Ovary (tissue), 10 donors: ENCODE results near the gene FRMD3. TPM values are rescaled to one million over a fixed set of nuclear protein-coding genes. Genes with fewer than 3 reads are reported as not detected.
A peak's percentile ranks its signal among the peaks of the same experiment; 100 is the strongest.

Source experiments
- DNase-seq, 5 donors: peaks; one replicate each; pipeline ENCODE4 v3.0.0-alpha.2; 2019 to 2020
- H3K27ac ChIP-seq, 2 donors: fragments of 200-600 bp; one replicate each; pipeline versions ENCODE4 v1.5.1 to v1.8.0; 2019 to 2022
- H3K27me3 ChIP-seq: fragments of 200-600 bp; one replicate; pipeline ENCODE4 v1.8.0; 2022
- H3K36me3 ChIP-seq: fragments of 200-600 bp; sonication (generic); one replicate; pipeline ENCODE4 v1.5.1; 2019
- H3K4me1 ChIP-seq: one replicate; pipeline ENCODE4 v1.8.1; 2013; ENCODE audit warnings: mild to moderate bottlenecking, moderate library complexity; ENCODE audit not compliant: insufficient read depth
- H3K4me3 ChIP-seq: fragments of 200-600 bp; sonication (generic); one replicate; pipeline ENCODE4 v1.5.1; 2017
- H3K9me3 ChIP-seq, 2 donors: fragments of 200-600 bp in 1 of 2; sonication (generic) in 1 of 2; one replicate each; pipeline versions ENCODE4 v1.5.1 to v1.8.1; 2013 to 2019; ENCODE audit warnings: mild to moderate bottlenecking in 1 of 2, moderate library complexity in 1 of 2
- EP300 ChIP-seq: sonication (generic); formaldehyde crosslinking; IDR thresholded peaks from one replicate; pipeline ENCODE4 v1.6.1; 2017; ENCODE audit warnings: antibody characterized with exemption
- POLR2A ChIP-seq: fragments of 450-650 bp; IDR thresholded peaks from one replicate; pipeline ENCODE4 v1.6.1; 2017; ENCODE audit warnings: antibody characterized with exemption, mild to moderate bottlenecking, moderate library complexity
- WGBS, 3 donors: extraction: QIAGEN DNeasy Blood & Tissue Kit in 1 of 3; methylation state at CpG; one replicate each; pipeline versions ENCODE4 v1.1.5 to v1.1.7; 2013 to 2017; 5-methylcytosine and 5-hydroxymethylcytosine counted together
- intact Hi-C, 4 donors: fragments of 100-400 bp; cut with DNase I; formaldehyde crosslinking; loops; one replicate each; pipeline versions ENCODE4 v1.11.0 to v1.15.1; 2022 to 2023
- long read RNA-seq, 3 donors: library from polyadenylated mRNA in 2 of 3; unstranded in 2 of 3; transcript quantifications; one replicate each; pipeline ENCODE4 v2.0.0 and lab custom pipeline, GENCODE V29; 2021 to 2026
- polyA plus RNA-seq, 2 donors: library from polyadenylated mRNA; stranded (reverse); fragments of 200-250 nt in 1 of 2; fragments of 350-450 nt in 1 of 2; fragmentation: Illumina TruSeq in 1 of 2; extraction: RNeasy Lipid Tissue Mini Kit (QIAGEN cat#74804) in 1 of 2; gene quantifications; one replicate each; pipeline ENCODE4 v1.2.3, GENCODE V29; 2013 to 2014
- total RNA-seq, 7 donors: library from RNA; depleted of rRNA in 2 of 7; stranded (reverse); fragments of >200 nt in 2 of 7; fragmentation: NEBNext Ultra II Directional in 3 of 7; extraction: Animal tissue kit (Norgen Biotek cat#: 25700) in 3 of 7; gene quantifications; one replicate each; pipeline versions ENCODE4 v1.1.0 to v1.2.4, GENCODE V29; 2016 to 2023
- TF ChIP-seq, protein P1 (sequence below), 3 donors: fragments of 450-650 bp in 2 of 3; fragments of 200-600 bp in 1 of 3; IDR thresholded peaks; one replicate each; pipeline versions ENCODE4 v1.5.1 to v1.8.0; 2016 to 2022; ENCODE audit warnings: antibody characterized with exemption in 3 of 3, mild to moderate bottlenecking in 1 of 3
- donor health status: DM: no; HTN: no; CAD: no; lungs with moderate emphysema.
- donor health status: DM: no; HTN: no; CAD: no.
- donor health status: Bipolar disorder and iron deficiency.
- donor health status: DM: yes; HTN: yes; CAD: no.
- donor health status: DM: no; HTN: no; CAD: no.
- donor health status: DM: yes; HTN: yes; CAD: no.

FRMD3 gene
- total RNA-seq: 1 to 10 TPM in 6 of 7 donors, under 1 TPM in 1; 0.83 to 9.1 (median 4.7) TPM
- 1 to 10 TPM; 1.8 to 4.2 TPM for polyA plus RNA-seq
- long read RNA-seq, donor 1, full-length matches to known transcripts: 6 of 8 reads
- long read RNA-seq, donor 1, partial matches to known transcripts: 1 of 8 reads
- long read RNA-seq, donor 1, other reads (novel, unspliced or antisense): 1 of 8 reads
- long read RNA-seq, donor 2: 0 reads
- long read RNA-seq, donor 3, full-length matches to known transcripts: 2 of 5 reads
- long read RNA-seq, donor 3, partial matches to known transcripts: 1 of 5 reads
- long read RNA-seq, donor 3, other reads (novel, unspliced or antisense): 2 of 5 reads

GRCh38 chr9:83538172-83538889, at the start of gene FRMD3:
Gene FRMD3 (minus strand): TSS chr9:83538401. CDS start chr9:83538231, 170 bp downstream.
- Histone ChIP-seq H3K4me1 (peaks cover 2% of the 10 kb centered on the region), H3K4me3 (peak within 1 kb of the TSS; percentile 47), H3K9me3 (no peaks in the 10 kb centered on the region), H3K27me3 (no peaks in the 10 kb centered on the region), H3K36me3 (no peaks in the 10 kb centered on the region), H3K27ac (no peak within 1 kb of the TSS)
- DNase-seq: peak; percentile 24 to 67 (median 56)
- WGBS, 3 donors: 0 to 1% (median 1%) methylated on average over 23 to 85 of the region's 85 CpGs
- no peak for TF ChIP-seq EP300
- TF ChIP-seq, protein P1, sequence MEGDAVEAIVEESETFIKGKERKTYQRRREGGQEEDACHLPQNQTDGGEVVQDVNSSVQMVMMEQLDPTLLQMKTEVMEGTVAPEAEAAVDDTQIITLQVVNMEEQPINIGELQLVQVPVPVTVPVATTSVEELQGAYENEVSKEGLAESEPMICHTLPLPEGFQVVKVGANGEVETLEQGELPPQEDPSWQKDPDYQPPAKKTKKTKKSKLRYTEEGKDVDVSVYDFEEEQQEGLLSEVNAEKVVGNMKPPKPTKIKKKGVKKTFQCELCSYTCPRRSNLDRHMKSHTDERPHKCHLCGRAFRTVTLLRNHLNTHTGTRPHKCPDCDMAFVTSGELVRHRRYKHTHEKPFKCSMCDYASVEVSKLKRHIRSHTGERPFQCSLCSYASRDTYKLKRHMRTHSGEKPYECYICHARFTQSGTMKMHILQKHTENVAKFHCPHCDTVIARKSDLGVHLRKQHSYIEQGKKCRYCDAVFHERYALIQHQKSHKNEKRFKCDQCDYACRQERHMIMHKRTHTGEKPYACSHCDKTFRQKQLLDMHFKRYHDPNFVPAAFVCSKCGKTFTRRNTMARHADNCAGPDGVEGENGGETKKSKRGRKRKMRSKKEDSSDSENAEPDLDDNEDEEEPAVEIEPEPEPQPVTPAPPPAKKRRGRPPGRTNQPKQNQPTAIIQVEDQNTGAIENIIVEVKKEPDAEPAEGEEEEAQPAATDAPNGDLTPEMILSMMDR (IDR thresholded peaks at IDR 0.05): peak in 2 of 3 donors; percentile 40 to 62
- intact Hi-C loops: loop anchor here in 1 of 4 donors (10.0 kb wide), 1 partner anchor 324 kb away; no protein-coding TSS in a partner anchor

- Histone ChIP-seq H3K36me3 (no peaks in the 10 kb centered on the region), H3K27me3 (no peaks in the 10 kb centered on the region), H3K9me3 (no peaks in the 10 kb centered on the region), H3K27ac (no peak overlapping the region), H3K4me3 (no peak overlapping the region), H3K4me1 (no peaks in the 10 kb centered on the region)
- intact Hi-C loops: no loop called here
- WGBS, 3 donors: 92 to 97% (median 93%) methylated on average over 4 of the region's 4 CpGs
- DNase-seq: no peak
- TF ChIP-seq EP300 (no peak), POLR2A (no peak)
- TF ChIP-seq, protein P1 (IDR thresholded peaks at IDR 0.05): no peak
Observed at GRCh38 chr9:83584995-83585394, 46.8 kb upstream of the FRMD3 start.

DNA sequence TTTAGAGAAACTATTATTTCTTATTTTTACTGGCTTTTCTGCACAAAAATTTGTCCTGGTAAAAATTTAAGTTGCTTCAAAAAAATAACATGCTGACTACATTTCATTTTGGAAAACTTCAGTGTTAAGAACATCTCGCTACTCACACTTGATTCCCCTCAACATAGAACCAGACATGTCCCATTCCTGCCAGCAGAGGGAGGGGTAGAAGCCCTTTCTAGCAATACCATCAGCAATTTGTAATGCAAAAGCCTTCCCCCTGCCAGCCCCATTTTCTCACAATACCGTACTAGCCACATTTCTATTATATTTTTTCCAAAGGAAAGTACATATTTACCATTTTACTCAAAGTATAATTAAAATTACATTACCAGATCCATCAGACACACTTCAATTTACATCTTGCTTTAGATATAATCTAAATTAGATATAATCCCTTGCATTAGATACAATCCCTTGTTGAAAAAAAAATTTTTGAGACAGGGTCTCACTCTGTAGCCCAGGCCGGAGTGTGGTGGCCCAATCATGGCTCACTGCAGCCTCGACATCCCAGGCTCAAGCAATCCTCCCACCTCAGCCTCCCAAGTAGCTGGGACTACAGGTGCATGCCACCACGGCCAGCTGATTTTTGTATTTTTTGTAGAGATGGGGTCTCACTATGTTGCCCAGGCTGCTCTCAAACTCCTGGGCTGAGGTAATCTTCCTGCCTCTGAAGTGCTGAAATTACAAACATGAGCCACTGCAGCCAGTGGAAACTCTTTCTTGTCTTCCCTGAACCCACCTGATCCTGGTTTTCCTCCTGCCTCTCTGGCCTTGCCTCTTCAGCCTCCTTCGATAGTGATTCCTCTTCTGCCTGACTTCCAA, 45.2 kb upstream of the FRMD3 start:
- intact Hi-C loops: no loop called here
- TF ChIP-seq, protein P1 (IDR thresholded peaks at IDR 0.05): peak in 2 of 3 donors; percentile 36 to 46
- TF ChIP-seq EP300 (no peak), POLR2A (no peak)
- WGBS, 3 donors: 68 to 73% (median 72%) methylated on average over 6 of the region's 6 CpGs
- Histone ChIP-seq H3K4me1 (no peaks in the 10 kb centered on the region), H3K27me3 (no peaks in the 10 kb centered on the region), H3K36me3 (no peaks in the 10 kb centered on the region), H3K4me3 (no peak overlapping the region), H3K9me3 (no peaks in the 10 kb centered on the region), H3K27ac (no peak overlapping the region)
- DNase-seq: peak; percentile 15 to 64 (median 38)

DNA sequence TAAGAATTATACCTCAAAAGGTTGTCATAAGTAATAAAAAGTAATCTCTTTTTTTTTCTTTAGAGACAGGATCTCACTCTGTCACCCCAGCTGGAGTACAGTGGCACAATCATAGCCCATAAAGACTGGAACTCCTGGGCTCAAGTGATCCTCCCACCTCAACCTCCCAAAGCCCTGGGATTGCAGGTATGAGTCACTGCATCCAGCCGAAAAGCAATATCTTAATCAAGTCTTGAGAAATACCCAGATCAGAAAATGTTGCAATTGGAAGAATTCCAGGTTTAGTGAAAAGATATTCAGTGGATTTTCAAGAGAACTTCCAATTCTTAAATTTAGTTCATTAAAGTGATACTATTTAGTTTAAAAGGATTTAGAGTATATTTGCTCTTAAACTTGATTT, 43.8 kb upstream of the FRMD3 start:
- intact Hi-C loops: no loop called here
- Histone ChIP-seq H3K4me3 (no peak overlapping the region), H3K27ac (no peak overlapping the region), H3K36me3 (no peaks in the 10 kb centered on the region), H3K27me3 (no peaks in the 10 kb centered on the region), H3K4me1 (no peaks in the 10 kb centered on the region), H3K9me3 (no peaks in the 10 kb centered on the region)
- no peak for TF ChIP-seq EP300
- TF ChIP-seq POLR2A: no peak
- TF ChIP-seq, protein P1 (IDR thresholded peaks at IDR 0.05): no peak
- no peak for DNase-seq
- WGBS, 3 donors: 16 to 44% (median 31%) methylated on average over 1 of the region's 1 CpG
